Measurements from ENCODE around the gene CTBP2. TPM values are rescaled to one million over a fixed set of nuclear protein-coding genes. Genes with fewer than 3 reads are reported as not detected.

Gene CTBP2
- total and polyA plus RNA-seq, 10 of the 15 experiments (the other 5 are each of a cell fraction or from before 2014, with no cell fraction given): 0.02 to 0.72 (median 0.06) TPM; not detected in 2

DNA sequence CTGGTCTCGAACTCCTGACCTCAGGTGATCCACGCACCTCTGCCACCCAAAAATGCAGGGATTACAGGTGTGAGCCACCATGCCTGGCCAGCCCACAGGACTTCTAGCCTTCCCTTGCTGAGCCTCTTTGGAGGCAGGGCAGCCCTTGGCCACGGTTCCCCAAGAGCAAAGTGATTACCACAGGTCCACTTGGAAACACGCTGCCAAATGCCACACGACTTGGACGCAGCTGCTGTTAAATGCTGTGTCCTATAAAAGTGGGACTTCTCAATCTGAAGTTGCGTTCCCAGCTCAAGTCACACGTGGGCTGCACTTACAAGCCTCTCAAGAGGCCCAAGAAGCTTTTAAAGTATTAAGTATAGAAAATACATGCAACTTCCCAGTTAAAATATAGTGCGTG lies 30.1 kb downstream of the CTBP2 start:
- Histone ChIP-seq H3K4me2 (ENCODE audit: control insufficient read depth, insufficient read depth) (no peak overlapping the region), H3K36me3 (ENCODE audit: control insufficient read depth in 2 of 2, insufficient read depth in 2 of 2, low read length in 1 of 2) (no peaks in the 10 kb centered on the region), H3K27ac (ENCODE audit: control insufficient read depth, insufficient read depth) (no peak overlapping the region), H3K4me1 (ENCODE audit: control insufficient read depth, insufficient read depth, low read length) (no peaks in the 10 kb centered on the region), H3K27me3 (replicated peaks in 1 of 2; ENCODE audit: control insufficient read depth in 2 of 2, insufficient read depth in 2 of 2, low read length in 1 of 2) (peaks cover 1 to 4% of the 10 kb centered on the region in 2 experiments; a peak in 3 of 4 replicates), H2AFZ (ENCODE audit: control insufficient read depth, low read depth, low read length) (no peak overlapping the region), H3K79me2 (ENCODE audit: control insufficient read depth, insufficient read depth, low read length) (no peaks in the 10 kb centered on the region), H3K4me3 (no peak overlapping the region), H4K20me1 (ENCODE audit: control insufficient read depth, insufficient read depth) (no peaks in the 10 kb centered on the region), H3K9ac (ENCODE audit: control insufficient read depth, insufficient read depth, low read length) (no peak overlapping the region), H3K9me3 (replicated peaks; ENCODE audit: control insufficient read depth, insufficient read depth, low read length) (no peaks in the 10 kb centered on the region)
- POLR2A ChIA-PET: no interaction called here
- intact Hi-C loops (cut with micrococcal nuclease; ENCODE audit: unreplicated experiment): no loop called here
- no peak for ATAC-seq
- WGBS (ENCODE audit: insufficient coverage, insufficient replicate concordance, low lambda C conversion rate, missing lambda C conversion rate): 15% methylated on average over 9 of the region's 9 CpGs
- DNase-seq (ENCODE audit: low read depth, low spot score): no peak
- RAD21 ChIA-PET (ENCODE audit: unreplicated experiment): no interaction called here
- SMC1A ChIA-PET (ENCODE audit: uncharacterized antibody, unreplicated experiment): no interaction called here
- CTCF ChIA-PET: no interaction called here
- no TSS peak for BruUV-seq (replicated peaks)
- TF ChIP-seq POU2F2 (IDR thresholded peaks at IDR 0.05; ENCODE audit: borderline replicate concordance, low read depth, low read length) (no peak), STAT3 (IDR thresholded peaks at IDR 0.05; ENCODE audit: low read depth, low read length) (no peak), TCF3 (IDR thresholded peaks at IDR 0.05; ENCODE audit: borderline replicate concordance, insufficient read depth, low read depth, low read length) (no peak), RFX5 (IDR thresholded peaks at IDR 0.05; ENCODE audit: low read depth, low read length) (no peak), BMI1 (IDR thresholded peaks at IDR 0.05; ENCODE audit: borderline replicate concordance) (no peak), SMARCA5 (IDR thresholded peaks at IDR 0.05) (no peak), SRF (IDR thresholded peaks at IDR 0.05; ENCODE audit: low read depth in 2 of 2, low read length in 2 of 2) (no peak), ASH2L (IDR thresholded peaks at IDR 0.05; ENCODE audit: borderline replicate concordance, low read depth) (no peak), ZBED1 (IDR thresholded peaks at IDR 0.05; ENCODE audit: borderline replicate concordance) (no peak), CHD4 (IDR thresholded peaks at IDR 0.05) (no peak)
- TF ChIP-seq, protein P1, sequence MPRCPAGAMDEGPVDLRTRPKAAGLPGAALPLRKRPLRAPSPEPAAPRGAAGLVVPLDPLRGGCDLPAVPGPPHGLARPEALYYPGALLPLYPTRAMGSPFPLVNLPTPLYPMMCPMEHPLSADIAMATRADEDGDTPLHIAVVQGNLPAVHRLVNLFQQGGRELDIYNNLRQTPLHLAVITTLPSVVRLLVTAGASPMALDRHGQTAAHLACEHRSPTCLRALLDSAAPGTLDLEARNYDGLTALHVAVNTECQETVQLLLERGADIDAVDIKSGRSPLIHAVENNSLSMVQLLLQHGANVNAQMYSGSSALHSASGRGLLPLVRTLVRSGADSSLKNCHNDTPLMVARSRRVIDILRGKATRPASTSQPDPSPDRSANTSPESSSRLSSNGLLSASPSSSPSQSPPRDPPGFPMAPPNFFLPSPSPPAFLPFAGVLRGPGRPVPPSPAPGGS (IDR thresholded peaks at IDR 0.05; ENCODE audit: borderline replicate concordance, insufficient read depth, low read depth, low read length, poor library complexity, severe bottlenecking): no peak
- TF ChIP-seq, protein P2, sequence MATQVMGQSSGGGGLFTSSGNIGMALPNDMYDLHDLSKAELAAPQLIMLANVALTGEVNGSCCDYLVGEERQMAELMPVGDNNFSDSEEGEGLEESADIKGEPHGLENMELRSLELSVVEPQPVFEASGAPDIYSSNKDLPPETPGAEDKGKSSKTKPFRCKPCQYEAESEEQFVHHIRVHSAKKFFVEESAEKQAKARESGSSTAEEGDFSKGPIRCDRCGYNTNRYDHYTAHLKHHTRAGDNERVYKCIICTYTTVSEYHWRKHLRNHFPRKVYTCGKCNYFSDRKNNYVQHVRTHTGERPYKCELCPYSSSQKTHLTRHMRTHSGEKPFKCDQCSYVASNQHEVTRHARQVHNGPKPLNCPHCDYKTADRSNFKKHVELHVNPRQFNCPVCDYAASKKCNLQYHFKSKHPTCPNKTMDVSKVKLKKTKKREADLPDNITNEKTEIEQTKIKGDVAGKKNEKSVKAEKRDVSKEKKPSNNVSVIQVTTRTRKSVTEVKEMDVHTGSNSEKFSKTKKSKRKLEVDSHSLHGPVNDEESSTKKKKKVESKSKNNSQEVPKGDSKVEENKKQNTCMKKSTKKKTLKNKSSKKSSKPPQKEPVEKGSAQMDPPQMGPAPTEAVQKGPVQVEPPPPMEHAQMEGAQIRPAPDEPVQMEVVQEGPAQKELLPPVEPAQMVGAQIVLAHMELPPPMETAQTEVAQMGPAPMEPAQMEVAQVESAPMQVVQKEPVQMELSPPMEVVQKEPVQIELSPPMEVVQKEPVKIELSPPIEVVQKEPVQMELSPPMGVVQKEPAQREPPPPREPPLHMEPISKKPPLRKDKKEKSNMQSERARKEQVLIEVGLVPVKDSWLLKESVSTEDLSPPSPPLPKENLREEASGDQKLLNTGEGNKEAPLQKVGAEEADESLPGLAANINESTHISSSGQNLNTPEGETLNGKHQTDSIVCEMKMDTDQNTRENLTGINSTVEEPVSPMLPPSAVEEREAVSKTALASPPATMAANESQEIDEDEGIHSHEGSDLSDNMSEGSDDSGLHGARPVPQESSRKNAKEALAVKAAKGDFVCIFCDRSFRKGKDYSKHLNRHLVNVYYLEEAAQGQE (IDR thresholded peaks at IDR 0.05; ENCODE audit: low read depth, low read length): no peak
- TF ChIP-seq, protein P3, sequence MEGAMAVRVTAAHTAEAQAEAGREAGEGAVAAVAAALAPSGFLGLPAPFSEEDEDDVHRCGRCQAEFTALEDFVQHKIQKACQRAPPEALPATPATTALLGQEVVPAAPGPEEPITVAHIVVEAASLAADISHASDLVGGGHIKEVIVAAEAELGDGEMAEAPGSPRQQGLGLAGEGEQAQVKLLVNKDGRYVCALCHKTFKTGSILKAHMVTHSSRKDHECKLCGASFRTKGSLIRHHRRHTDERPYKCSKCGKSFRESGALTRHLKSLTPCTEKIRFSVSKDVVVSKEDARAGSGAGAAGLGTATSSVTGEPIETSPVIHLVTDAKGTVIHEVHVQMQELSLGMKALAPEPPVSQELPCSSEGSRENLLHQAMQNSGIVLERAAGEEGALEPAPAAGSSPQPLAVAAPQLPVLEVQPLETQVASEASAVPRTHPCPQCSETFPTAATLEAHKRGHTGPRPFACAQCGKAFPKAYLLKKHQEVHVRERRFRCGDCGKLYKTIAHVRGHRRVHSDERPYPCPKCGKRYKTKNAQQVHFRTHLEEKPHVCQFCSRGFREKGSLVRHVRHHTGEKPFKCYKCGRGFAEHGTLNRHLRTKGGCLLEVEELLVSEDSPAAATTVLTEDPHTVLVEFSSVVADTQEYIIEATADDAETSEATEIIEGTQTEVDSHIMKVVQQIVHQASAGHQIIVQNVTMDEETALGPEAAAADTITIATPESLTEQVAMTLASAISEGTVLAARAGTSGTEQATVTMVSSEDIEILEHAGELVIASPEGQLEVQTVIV (IDR thresholded peaks at IDR 0.05; ENCODE audit: borderline replicate concordance, partially characterized antibody): no peak
- FAIRE-seq: no peak
- in situ Hi-C loops (cut with MboI): no loop called here

Measured in GM12878 (cell line).